Memory B cell (primary cell): ENCODE data around the gene KCNRG.

Experiments
- ATAC-seq: fragments of 150-1000 bp; cut with Tn5 transposase; 2 replicates; pipeline ENCODE4 v1.10.0; 2021; ENCODE audit warnings: low read depth, mild to moderate bottlenecking, moderate library complexity
- DNase-seq, 2 donors: peaks; one replicate each; pipeline ENCODE4 v3.0.0; 2022; ENCODE audit warnings: low spot score in 2 of 2
- H3K27ac Mint-ChIP-seq: one replicate; pipeline ENCODE4 v1.8.0; 2022; ENCODE audit warnings: mild to moderate bottlenecking, moderate library complexity, mixed read lengths
- H3K27me3 Mint-ChIP-seq: one replicate; pipeline ENCODE4 v1.8.0; 2022; ENCODE audit warnings: mixed read lengths
- H3K36me3 Mint-ChIP-seq: one replicate; pipeline ENCODE4 v1.8.0; 2022; ENCODE audit warnings: mild to moderate bottlenecking, mixed read lengths
- H3K4me1 Mint-ChIP-seq: one replicate; pipeline ENCODE4 v1.8.0; 2022; ENCODE audit warnings: mixed read lengths
- H3K4me3 Mint-ChIP-seq: one replicate; pipeline ENCODE4 v1.8.0; 2022; ENCODE audit warnings: mild to moderate bottlenecking, moderate library complexity, mixed read lengths
- H3K9me3 Mint-ChIP-seq: one replicate; pipeline ENCODE4 v1.8.0; 2022; ENCODE audit warnings: mixed read lengths

The KCNRG gene

DNA sequence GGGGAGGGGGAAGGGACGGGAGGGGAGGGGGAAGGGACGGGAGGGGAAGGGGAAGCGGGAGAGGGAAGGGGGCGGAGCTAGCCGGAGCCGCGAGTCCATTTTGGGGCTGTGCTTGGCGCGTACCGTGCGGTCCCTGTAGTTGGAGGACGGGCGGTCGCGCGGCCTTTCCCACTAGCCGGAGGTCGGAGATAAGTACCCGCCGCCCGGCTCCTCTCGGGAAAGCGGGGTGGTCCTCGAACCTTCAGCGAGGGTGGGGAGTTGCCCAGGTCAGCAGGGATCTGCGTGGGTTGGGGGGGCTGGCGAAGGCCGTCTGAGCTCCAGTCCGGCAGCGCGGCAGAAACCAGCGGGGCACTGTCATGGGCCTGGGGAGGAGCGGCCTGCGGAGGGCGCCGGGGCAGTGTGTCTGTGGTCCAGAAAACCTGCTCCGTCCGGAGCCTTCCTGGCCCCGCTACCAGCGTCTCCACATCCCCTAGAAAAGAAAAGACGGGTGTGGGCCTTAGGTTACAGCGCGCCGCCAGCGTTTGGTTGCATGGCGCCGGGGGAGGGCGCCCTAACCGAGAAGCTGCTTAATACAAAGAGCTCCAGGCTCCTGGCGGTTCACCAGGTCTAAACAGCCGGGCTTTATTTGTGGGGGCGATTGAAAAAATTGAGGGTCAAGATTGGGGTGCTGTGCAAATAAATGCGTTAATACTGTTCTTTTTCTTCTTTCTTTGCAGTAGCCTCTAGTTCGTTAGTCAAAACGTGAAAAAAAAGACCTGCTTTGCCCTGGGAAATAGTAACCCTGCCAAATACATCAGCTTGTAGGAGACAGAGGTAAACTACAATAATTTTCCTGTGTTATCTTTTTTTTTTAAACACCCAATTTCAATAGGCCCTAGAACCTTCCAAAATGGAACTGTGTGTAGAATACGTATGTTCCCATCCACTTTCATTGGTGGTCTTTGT is 18.0 kb upstream of the KCNRG start, which contains the start of gene TRIM13:
TRIM13 (plus strand) TSS at position 92 of the 945 bp plus-strand sequence. CDS start 14,899 bp downstream, outside the sequence.
- Mint-ChIP-seq H3K27me3 (no peaks in the 10 kb centered on the region), H3K27ac (peak within 1 kb of the TSS; percentile 71), H3K36me3 (peaks cover 13% of the 10 kb centered on the region), H3K9me3 (no peaks in the 10 kb centered on the region), H3K4me1 (peaks cover 22% of the 10 kb centered on the region), H3K4me3 (peak within 1 kb of the TSS; percentile 77)
- DNase-seq: peak; percentile 82 to 86
- ATAC-seq: peak; percentile 79

DNA sequence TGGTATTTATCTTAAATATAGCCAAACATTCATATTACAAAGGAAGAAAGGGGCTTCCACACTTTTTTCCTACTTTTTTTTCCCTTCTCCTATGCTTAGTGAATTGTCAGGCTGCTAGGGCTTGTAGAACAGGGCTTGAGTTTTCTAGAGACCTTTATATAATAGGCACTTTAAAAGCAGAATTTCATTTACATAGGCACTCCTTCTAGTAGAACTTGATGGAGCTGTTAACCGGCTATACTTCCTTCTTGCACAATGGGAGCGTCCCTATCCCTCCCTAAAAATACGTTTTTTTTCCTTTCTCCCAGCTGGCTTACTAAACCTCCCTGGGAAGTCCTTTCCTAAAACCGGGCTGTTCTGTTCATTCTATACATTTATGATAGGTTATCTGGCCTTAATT is 17.3 kb upstream of the KCNRG start:
- H3K4me1 Mint-ChIP-seq: peaks cover 22% of the 10 kb centered on the region
- H3K27ac Mint-ChIP-seq: peak overlapping the region; percentile 71
- H3K4me3 Mint-ChIP-seq: peak overlapping the region; percentile 77
- H3K36me3 Mint-ChIP-seq: peaks cover 13% of the 10 kb centered on the region
- H3K9me3 Mint-ChIP-seq: no peaks in the 10 kb centered on the region
- ATAC-seq: no peak
- no peaks in the 10 kb centered on the region for H3K27me3 Mint-ChIP-seq
- DNase-seq: no peak

DNA sequence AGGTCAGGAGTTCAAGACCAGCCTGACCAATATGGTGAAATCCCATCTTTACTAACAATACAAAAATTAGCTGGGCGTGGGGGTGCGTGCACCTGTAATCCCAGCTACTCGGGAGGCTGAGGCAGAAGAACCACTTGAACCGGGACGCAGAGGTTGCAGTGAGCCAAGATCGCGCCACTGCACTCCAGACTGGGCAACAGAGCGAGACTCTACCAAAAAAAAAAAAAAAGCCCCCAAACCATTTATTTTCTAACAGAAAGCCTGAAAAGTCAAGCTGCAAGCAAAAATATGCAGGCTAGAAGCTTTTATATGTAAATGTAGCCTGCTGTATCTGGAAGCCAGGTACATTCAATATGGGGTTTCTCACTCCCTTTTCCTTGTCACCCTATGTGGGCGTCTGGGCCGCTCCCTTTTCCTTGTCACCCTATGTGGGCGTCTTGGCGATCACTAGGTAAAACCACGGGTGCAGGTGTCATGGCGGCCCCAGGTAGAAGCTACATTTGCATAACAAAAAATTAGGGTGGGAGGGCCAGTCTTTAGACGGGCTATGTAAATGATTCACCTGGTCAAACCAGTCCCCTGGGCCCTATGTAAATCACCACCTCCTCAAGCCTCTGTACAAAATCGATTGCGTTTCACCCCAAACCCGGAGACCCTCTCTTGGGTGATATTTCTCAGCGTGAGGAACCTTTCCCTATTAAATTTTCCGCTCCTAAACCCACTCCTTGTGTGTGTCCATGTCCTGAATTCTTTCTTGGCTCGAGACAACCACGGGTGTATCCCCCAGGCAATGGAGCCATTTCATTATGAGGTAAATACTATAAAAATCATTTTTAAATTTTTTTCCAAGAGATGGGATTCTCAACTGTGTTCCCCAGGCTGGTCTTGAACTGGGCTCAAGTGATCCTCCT is 16.3 kb upstream of the KCNRG start:
- peaks cover 22% of the 10 kb centered on the region for H3K4me1 Mint-ChIP-seq
- H3K27ac Mint-ChIP-seq: peak overlapping the region; percentile 71
- no peaks in the 10 kb centered on the region for H3K9me3 Mint-ChIP-seq
- H3K4me3 Mint-ChIP-seq: peak overlapping the region; percentile 77
- no peak for ATAC-seq
- DNase-seq: no peak
- H3K36me3 Mint-ChIP-seq: peaks cover 14% of the 10 kb centered on the region
- H3K27me3 Mint-ChIP-seq: no peaks in the 10 kb centered on the region

DNA sequence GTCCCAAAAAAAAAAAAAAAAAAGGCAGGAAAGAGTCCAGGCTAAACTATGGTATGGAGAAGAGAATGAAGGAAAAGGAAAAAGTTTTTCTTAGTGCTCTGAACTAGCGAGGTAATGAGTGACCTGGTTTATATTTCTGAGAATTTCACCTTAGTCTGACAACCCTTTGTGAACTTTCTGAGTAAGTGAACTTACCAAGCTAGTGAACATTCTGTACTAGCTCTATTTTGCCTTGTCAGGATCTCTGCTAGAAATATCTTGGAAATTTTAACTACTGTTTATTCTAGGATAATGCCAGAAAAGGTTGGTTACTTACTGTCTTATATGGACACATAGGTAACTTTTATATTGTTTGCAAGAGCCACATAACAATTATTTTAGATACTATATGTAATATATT is 14.0 kb upstream of the KCNRG start:
- DNase-seq (no peak), ATAC-seq (no peak)
- no peak overlapping the region for H3K4me3 Mint-ChIP-seq
- no peaks in the 10 kb centered on the region for H3K27me3 Mint-ChIP-seq
- peaks cover 19% of the 10 kb centered on the region for H3K4me1 Mint-ChIP-seq
- peaks cover 28% of the 10 kb centered on the region for H3K36me3 Mint-ChIP-seq
- H3K9me3 Mint-ChIP-seq: no peaks in the 10 kb centered on the region
- H3K27ac Mint-ChIP-seq: peak overlapping the region; percentile 45

DNA sequence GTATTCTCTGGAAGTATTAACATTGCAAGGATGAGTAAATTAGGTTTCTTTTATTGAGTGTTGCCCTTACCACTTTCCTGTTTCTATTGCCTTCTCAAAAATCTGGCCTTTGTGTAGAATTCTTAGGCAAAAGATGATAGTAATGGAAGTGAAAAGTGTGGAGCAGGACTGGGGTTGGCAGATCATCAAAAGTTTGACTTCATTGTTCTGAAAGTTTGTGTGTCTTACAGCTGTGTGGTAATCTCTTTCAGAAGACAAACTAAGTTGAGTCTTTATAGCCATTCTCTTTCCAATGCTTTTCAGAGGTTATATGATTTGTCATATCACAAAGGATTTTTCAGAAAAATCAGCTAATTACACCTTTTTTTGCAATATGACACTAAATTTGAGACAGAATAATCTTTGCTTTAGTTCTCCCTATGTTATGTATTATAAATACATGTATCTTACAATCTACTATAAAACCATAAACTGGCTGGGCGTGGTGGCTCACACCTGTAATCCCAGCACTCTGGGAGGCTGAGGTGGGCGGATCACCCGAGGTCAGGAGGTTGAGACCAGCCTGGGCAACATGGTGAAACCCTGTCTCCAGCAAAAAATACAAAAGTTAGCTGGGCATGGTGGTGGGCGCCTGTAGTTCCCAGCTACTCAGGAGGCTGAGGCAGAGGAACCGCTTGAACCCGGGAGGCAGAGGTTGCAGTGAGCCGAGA is 8.7 kb upstream of the KCNRG start:
- H3K9me3 Mint-ChIP-seq: no peaks in the 10 kb centered on the region
- no peaks in the 10 kb centered on the region for H3K27me3 Mint-ChIP-seq
- DNase-seq: no peak
- H3K4me1 Mint-ChIP-seq: peaks cover 7% of the 10 kb centered on the region
- H3K27ac Mint-ChIP-seq: no peak overlapping the region
- ATAC-seq: no peak
- H3K36me3 Mint-ChIP-seq: peaks cover 28% of the 10 kb centered on the region
- H3K4me3 Mint-ChIP-seq: no peak overlapping the region

DNA sequence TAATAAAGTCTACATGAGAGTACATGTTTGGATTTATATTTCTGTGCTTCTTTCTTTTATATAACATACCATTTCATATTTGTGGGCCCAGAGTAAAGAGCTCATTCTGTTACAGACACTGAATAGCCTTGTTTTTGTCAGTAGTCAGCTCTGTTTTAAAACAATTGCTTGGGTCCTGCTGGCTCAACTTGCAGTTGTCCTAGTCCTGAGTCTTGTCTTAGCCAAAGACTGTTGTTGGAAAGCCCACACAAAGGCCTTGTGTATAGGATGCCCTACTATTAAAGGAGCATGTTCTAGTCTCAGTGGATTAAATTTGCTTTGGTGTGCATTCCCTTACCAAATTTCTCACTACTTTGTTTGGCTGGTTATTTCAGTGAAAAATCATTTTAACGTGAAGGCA is 3.8 kb upstream of the KCNRG start:
- Mint-ChIP-seq H3K4me3 (no peak overlapping the region), H3K9me3 (no peaks in the 10 kb centered on the region)

DNA sequence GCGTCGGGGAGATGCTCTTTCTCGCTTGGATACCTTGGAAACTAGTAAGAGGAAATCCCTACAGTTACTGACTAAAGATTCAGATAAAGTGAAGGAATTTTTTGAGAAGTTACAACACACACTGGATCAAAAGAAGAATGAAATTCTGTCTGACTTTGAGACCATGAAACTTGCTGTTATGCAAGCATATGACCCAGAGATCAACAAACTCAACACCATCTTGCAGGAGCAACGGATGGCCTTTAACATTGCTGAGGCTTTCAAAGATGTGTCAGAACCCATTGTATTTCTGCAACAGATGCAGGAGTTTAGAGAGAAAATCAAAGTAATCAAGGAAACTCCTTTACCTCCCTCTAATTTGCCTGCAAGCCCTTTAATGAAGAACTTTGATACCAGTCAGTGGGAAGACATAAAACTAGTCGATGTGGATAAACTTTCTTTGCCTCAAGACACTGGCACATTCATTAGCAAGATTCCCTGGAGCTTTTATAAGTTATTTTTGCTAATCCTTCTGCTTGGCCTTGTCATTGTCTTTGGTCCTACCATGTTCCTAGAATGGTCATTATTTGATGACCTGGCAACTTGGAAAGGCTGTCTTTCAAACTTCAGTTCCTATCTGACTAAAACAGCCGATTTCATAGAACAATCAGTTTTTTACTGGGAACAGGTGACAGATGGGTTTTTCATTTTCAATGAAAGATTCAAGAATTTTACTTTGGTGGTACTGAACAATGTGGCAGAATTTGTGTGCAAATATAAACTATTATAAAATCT is 2.7 kb upstream of the KCNRG start:
- Mint-ChIP-seq H3K36me3 (peaks cover 27% of the 10 kb centered on the region), H3K27ac (peak overlapping the region; percentile 41), H3K4me1 (peaks cover 13% of the 10 kb centered on the region), H3K4me3 (no peak overlapping the region), H3K27me3 (no peaks in the 10 kb centered on the region), H3K9me3 (no peaks in the 10 kb centered on the region)
- DNase-seq (no peak), ATAC-seq (no peak)

More for the DNA sequence above, 3.8 kb upstream of the KCNRG start:
- H3K27me3 Mint-ChIP-seq: no peaks in the 10 kb centered on the region
- H3K36me3 Mint-ChIP-seq: peaks cover 29% of the 10 kb centered on the region
- DNase-seq (no peak), ATAC-seq (no peak)
- peak overlapping the region; percentile 3 for H3K27ac Mint-ChIP-seq
- H3K4me1 Mint-ChIP-seq: peaks cover 13% of the 10 kb centered on the region

DNA sequence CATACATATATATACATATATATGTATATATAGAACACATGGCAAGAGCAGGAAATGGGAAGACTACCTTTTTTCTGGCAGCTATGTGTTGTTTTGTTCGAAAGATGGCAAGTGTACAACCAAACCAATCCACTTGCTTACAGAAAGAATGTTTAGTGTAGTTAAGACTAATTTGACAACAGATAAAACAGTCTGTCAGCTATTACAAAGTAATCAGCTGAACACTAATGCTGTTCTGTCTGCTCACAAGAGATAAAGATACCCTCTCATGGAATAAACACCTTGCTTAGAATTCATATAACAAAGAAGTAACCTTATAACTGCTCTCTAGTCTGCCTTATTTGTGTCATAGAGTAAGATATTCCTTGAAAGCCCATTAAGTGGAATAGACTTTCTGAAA is 858 bp upstream of the KCNRG start:
- peaks cover 33% of the 10 kb centered on the region for H3K36me3 Mint-ChIP-seq
- H3K9me3 Mint-ChIP-seq: no peaks in the 10 kb centered on the region
- peak overlapping the region; percentile 84 for H3K27ac Mint-ChIP-seq
- no peaks in the 10 kb centered on the region for H3K27me3 Mint-ChIP-seq
- peaks cover 19% of the 10 kb centered on the region for H3K4me1 Mint-ChIP-seq
- no peak overlapping the region for H3K4me3 Mint-ChIP-seq
- DNase-seq (no peak), ATAC-seq (no peak)

DNA sequence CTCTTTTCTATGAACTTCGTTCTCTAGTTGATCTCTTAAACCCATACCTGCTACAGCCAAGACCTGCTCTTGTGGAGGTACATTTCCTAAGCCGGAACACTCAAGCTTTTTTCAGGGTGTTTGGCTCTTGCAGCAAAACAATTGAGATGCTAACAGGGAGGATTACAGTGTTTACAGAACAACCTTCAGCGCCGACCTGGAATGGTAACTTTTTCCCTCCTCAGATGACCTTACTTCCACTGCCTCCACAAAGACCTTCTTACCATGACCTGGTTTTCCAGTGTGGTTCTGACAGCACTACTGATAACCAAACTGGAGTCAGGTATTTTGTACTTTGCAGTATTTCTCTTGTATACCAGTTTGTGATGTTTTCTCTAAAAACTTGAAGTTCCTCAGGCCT is 506 bp downstream of the KCNRG start:
- Mint-ChIP-seq H3K4me3 (no peak overlapping the region), H3K27ac (peak overlapping the region; percentile 84), H3K9me3 (no peaks in the 10 kb centered on the region), H3K36me3 (peaks cover 29% of the 10 kb centered on the region), H3K4me1 (peaks cover 18% of the 10 kb centered on the region), H3K27me3 (no peaks in the 10 kb centered on the region)
- DNase-seq: no peak
- no peak for ATAC-seq

DNA sequence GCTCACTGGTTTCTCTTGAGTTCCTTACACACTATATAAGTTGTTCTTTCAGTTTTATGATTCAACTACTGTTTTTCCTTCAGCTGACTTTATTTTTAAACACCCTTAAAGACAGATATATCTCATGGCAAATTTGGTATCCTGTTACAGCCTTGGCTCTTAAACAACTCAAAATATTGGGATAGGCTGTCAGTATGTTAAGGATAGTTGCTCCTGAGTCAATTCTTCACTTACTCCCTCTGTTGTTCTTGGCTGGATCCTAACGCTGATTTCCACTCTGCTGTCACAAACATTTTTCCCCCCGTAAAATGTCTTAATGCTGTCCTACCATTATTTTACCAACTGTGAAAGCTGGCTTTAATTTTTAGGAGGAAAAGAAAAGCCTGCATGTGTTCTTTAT is 1.2 kb downstream of the KCNRG start:
- H3K4me1 Mint-ChIP-seq: peaks cover 18% of the 10 kb centered on the region
- H3K9me3 Mint-ChIP-seq: no peaks in the 10 kb centered on the region
- no peaks in the 10 kb centered on the region for H3K27me3 Mint-ChIP-seq
- H3K36me3 Mint-ChIP-seq: peaks cover 29% of the 10 kb centered on the region
- H3K4me3 Mint-ChIP-seq: no peak overlapping the region
- H3K27ac Mint-ChIP-seq: peak overlapping the region; percentile 84
- DNase-seq: no peak
- ATAC-seq: no peak

DNA sequence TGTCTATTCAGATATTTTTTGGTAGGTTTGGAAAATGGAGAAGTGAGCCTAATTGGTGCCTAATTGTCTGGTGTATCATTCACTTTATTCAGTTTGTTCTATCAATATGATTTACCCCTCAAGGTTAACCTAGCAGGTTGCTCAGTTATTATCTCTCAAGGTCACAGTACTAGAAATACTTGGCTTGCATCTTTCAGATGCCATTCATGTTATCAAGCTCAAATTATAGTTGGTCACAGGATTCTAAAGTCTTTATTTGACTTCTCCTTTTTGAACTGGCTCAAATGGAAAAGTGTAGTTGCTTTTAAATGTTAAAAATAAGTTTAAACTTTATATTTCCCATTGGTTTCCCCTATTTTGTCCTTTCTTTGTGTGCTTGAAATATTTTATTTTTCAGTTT is 2.6 kb downstream of the KCNRG start:
- Mint-ChIP-seq H3K9me3 (no peaks in the 10 kb centered on the region), H3K4me1 (peaks cover 14% of the 10 kb centered on the region), H3K27me3 (no peaks in the 10 kb centered on the region), H3K36me3 (peaks cover 20% of the 10 kb centered on the region), H3K4me3 (no peak overlapping the region), H3K27ac (no peak overlapping the region)
- no peak for DNase-seq
- ATAC-seq: no peak

DNA sequence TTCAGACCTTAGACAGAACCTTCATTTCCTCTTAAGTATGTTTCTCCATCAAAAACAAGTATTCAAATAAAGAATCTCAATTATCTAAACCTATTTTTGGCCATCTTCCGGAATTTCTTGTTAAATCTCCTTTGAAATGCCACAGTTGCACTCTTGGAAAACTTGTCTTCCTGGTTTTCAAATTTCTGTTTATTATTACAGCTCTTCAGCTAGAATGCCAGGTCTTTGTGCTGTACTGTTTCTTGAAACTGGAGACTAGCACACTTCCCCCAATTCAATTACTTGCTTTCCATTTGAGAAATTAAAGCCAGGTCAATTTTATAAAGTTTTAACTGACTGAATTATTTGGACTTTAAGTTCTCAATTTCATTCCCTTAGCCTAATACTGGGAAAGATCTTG is 10.2 kb downstream of the KCNRG start:
- peaks cover 8% of the 10 kb centered on the region for H3K36me3 Mint-ChIP-seq

More for the DNA sequence above, 10.2 kb downstream of the KCNRG start:
- no peak for DNase-seq
- H3K4me1 Mint-ChIP-seq: peaks cover 10% of the 10 kb centered on the region
- ATAC-seq: no peak
- H3K27me3 Mint-ChIP-seq: no peaks in the 10 kb centered on the region
- no peaks in the 10 kb centered on the region for H3K9me3 Mint-ChIP-seq
- H3K4me3 Mint-ChIP-seq: no peak overlapping the region
- no peak overlapping the region for H3K27ac Mint-ChIP-seq
